Natural killer cell (primary cell): ENCODE data around the gene SLC25A17. TPM values are rescaled to one million over a fixed set of nuclear protein-coding genes. Genes with fewer than 3 reads are reported as not detected.

Experiments used
- ATAC-seq, 3 donors: fragments of 150-1000 bp in 2 of 3; fragments of 200-7000 bp in 1 of 3; cut with Tn5 transposase; 1 replicate in 1 of 3; 2 replicates in 2 of 3; pipeline ENCODE4 v1.10.0; 2021; ENCODE audit warnings: mild to moderate bottlenecking in 2 of 3, moderate library complexity in 2 of 3
- DNase-seq, 2 donors: peaks; one replicate each; pipeline versions ENCODE4 v3.0.0 to v3.0.0-alpha.2; 2013 to 2021; ENCODE audit warnings: mixed read lengths in 1 of 2
- H3K27ac ChIP-seq: one replicate; pipeline ENCODE4 v1.5.1; 2013; ENCODE audit warnings: mild to moderate bottlenecking, low read length
- H3K27me3 ChIP-seq: one replicate; pipeline ENCODE4 v1.6.1; 2013; ENCODE audit warnings: low read length; ENCODE audit not compliant: control insufficient read depth, insufficient read depth
- H3K36me3 ChIP-seq: one replicate; pipeline ENCODE4 v1.6.1; 2013; ENCODE audit warnings: low read length; ENCODE audit not compliant: control insufficient read depth, insufficient read depth
- H3K4me1 ChIP-seq: one replicate; pipeline ENCODE4 v1.6.1; 2013; ENCODE audit warnings: low read length; ENCODE audit not compliant: control insufficient read depth, insufficient read depth
- H3K4me3 ChIP-seq: one replicate; pipeline ENCODE4 v1.5.1; 2013; ENCODE audit warnings: low read length
- H3K9me3 ChIP-seq: one replicate; pipeline ENCODE4 v1.6.1; 2013; ENCODE audit warnings: low read length; ENCODE audit not compliant: control insufficient read depth, insufficient read depth
- H3K27ac Mint-ChIP-seq, 2 donors: one replicate each; pipeline ENCODE4 v1.8.0; 2022; ENCODE audit warnings: mild to moderate bottlenecking in 2 of 2, mixed read lengths in 2 of 2, moderate library complexity in 1 of 2
- H3K27me3 Mint-ChIP-seq, 2 donors: one replicate each; pipeline ENCODE4 v1.8.0; 2022; ENCODE audit warnings: low read depth in 2 of 2, mixed read lengths in 2 of 2
- H3K36me3 Mint-ChIP-seq: one replicate; pipeline ENCODE4 v1.8.0; 2022; ENCODE audit warnings: mixed read lengths
- H3K4me1 Mint-ChIP-seq, 2 donors: one replicate each; pipeline ENCODE4 v1.8.0; 2022; ENCODE audit warnings: mixed read lengths in 2 of 2
- H3K4me3 Mint-ChIP-seq: one replicate; pipeline ENCODE4 v1.8.0; 2022; ENCODE audit warnings: mild to moderate bottlenecking, moderate library complexity, mixed read lengths
- H3K9me3 Mint-ChIP-seq, 2 donors: one replicate each; pipeline ENCODE4 v1.8.0; 2022; ENCODE audit warnings: mixed read lengths in 2 of 2
- CTCF ChIP-seq: fragments of 200-600 bp; IDR thresholded peaks from one replicate; pipeline ENCODE4 v1.8.0; 2022; ENCODE audit warnings: antibody characterized with exemption
- WGBS: methylation state at CpG from one replicate; pipeline ENCODE4 v1.1.7; 2013; ENCODE audit warnings: missing lambda C conversion rate; ENCODE audit not compliant: insufficient coverage; 5-methylcytosine and 5-hydroxymethylcytosine counted together
- intact Hi-C: fragments of 100-400 bp; cut with micrococcal nuclease; formaldehyde crosslinking; loops from one replicate; pipeline ENCODE4 v1.14.2; 2022
- total RNA-seq, 4 donors: library from RNA; stranded (reverse); fragments of 120-200 nt in 1 of 4; gene quantifications; one replicate each; pipeline versions ENCODE4 v1.2.3 to v1.2.4, GENCODE V29; 2013 to 2022

Gene SLC25A17
- total RNA-seq, 3 donors from 2014 or later (not counting 1 experiment from before 2014, with no cell fraction given): 9.2 to 13.4 (median 10.0) TPM

- no peak for ATAC-seq
- no peak for TF ChIP-seq CTCF
- no peak overlapping the region for H3K27ac ChIP-seq
- intact Hi-C loops: no loop called here
- Mint-ChIP-seq H3K27ac (no peak overlapping the region), H3K4me3 (no peak overlapping the region), H3K4me1 (peaks cover 0 to 5% of the 10 kb centered on the region in 2 donors), H3K9me3 (no peaks in the 10 kb centered on the region), H3K27me3 (peaks cover 0 to 4% of the 10 kb centered on the region in 2 donors), H3K36me3 (no peaks in the 10 kb centered on the region)
- no peaks in the 10 kb centered on the region for H3K27me3 ChIP-seq
- 92% methylated on average over 14 of the region's 14 CpGs for WGBS
- H3K36me3 ChIP-seq: no peaks in the 10 kb centered on the region
- peak in 1 of 2 donors; percentile 18 for DNase-seq
- peaks cover 18% of the 10 kb centered on the region for H3K4me1 ChIP-seq
- no peaks in the 10 kb centered on the region for H3K9me3 ChIP-seq
- no peak overlapping the region for H3K4me3 ChIP-seq
These were observed 91.1 kb downstream of the SLC25A17 start for GRCh38 chr22:40727964-40728615.

GRCh38 chr22:40727070-40727963 lies 91.8 kb downstream of the SLC25A17 start:
- DNase-seq (peak in 1 of 2 donors; percentile 46), ATAC-seq (no peak)
- Histone ChIP-seq H3K9me3 (no peaks in the 10 kb centered on the region), H3K36me3 (no peaks in the 10 kb centered on the region), H3K4me3 (no peak overlapping the region), H3K27ac (no peak overlapping the region), H3K4me1 (peaks cover 18% of the 10 kb centered on the region), H3K27me3 (no peaks in the 10 kb centered on the region)
- WGBS: 94% methylated on average over 10 of the region's 11 CpGs
- intact Hi-C loops: no loop called here
- no peak for TF ChIP-seq CTCF
- no peak overlapping the region for H3K27ac Mint-ChIP-seq
- H3K4me1 Mint-ChIP-seq: peaks cover 0 to 5% of the 10 kb centered on the region in 2 donors
- peaks cover 0 to 4% of the 10 kb centered on the region in 2 donors for H3K27me3 Mint-ChIP-seq
- no peaks in the 10 kb centered on the region for H3K9me3 Mint-ChIP-seq
- H3K36me3 Mint-ChIP-seq: no peaks in the 10 kb centered on the region
- H3K4me3 Mint-ChIP-seq: no peak overlapping the region

DNA sequence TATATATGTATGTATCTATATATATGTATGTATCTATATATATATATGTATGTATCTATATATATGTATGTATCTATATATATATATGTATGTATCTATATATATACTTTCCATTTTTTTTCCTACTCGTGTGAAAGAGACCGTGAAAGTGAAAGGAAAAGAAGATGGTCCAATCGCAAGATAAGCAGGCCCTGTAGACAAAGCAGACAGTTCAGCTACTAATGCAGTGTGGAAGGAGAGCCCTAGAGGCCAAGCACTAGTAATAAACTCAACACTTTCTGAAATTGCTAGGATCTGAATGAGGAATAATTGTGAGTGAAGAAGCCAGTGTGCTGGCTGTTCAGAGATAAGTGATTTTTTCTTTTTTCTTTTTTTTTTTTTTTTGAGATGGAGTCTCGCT lies 92.6 kb downstream of the SLC25A17 start:
- H3K4me1 ChIP-seq: peaks cover 17% of the 10 kb centered on the region
- no peak for TF ChIP-seq CTCF
- H3K9me3 ChIP-seq: no peaks in the 10 kb centered on the region
- ATAC-seq: peak; percentile 63 to 71 (median 67)
- no peaks in the 10 kb centered on the region for H3K36me3 ChIP-seq
- Mint-ChIP-seq H3K27ac (no peak overlapping the region), H3K36me3 (no peaks in the 10 kb centered on the region), H3K27me3 (peaks cover 0 to 4% of the 10 kb centered on the region in 2 donors), H3K4me1 (peaks cover 0 to 2% of the 10 kb centered on the region in 2 donors), H3K9me3 (no peaks in the 10 kb centered on the region), H3K4me3 (no peak overlapping the region)
- no peaks in the 10 kb centered on the region for H3K27me3 ChIP-seq
- no peak overlapping the region for H3K4me3 ChIP-seq
- 33% methylated on average over 4 of the region's 4 CpGs for WGBS
- no peak overlapping the region for H3K27ac ChIP-seq
- intact Hi-C loops: no loop called here
- DNase-seq: peak in 1 of 2 donors; percentile 73
